ENCODE measurements around the gene PIEZO1. TPM values are rescaled to one million over a fixed set of nuclear protein-coding genes. Genes with fewer than 3 reads are reported as not detected.

Gene PIEZO1
- total RNA-seq, 1 experiment from 2014 or later: 71.1 TPM

GRCh38 chr16:88754109-88754911, 30.7 kb downstream of the PIEZO1 start:
- H3K23me2 ChIP-seq (ENCODE audit: insufficient read length, low read depth, low read length, poor library complexity, severe bottlenecking): no peaks in the 10 kb centered on the region
- Mint-ChIP-seq H3K27ac (no peak overlapping the region), H3K9me3 (no peaks in the 10 kb centered on the region; a peak in 1 of 5 replicates), H3K4me1 (peaks cover 23 to 43% of the 10 kb centered on the region in 2 experiments), H3K4me3 (no peak overlapping the region), H3K36me3 (ENCODE audit: insufficient read depth in 1 of 3, low read depth in 3 of 3) (no peaks in the 10 kb centered on the region), H3K27me3 (ENCODE audit: low read depth) (no peaks in the 10 kb centered on the region)
- no peaks in the 10 kb centered on the region for H3K79me1 ChIP-seq (ENCODE audit: insufficient read depth, low read depth, low read length, poor library complexity, severe bottlenecking)
- H2AFZ ChIP-seq (ENCODE audit: low read length): no peak overlapping the region
- no peak overlapping the region for H3K27ac ChIP-seq (ENCODE audit: insufficient read length, low read depth, low read length)
- no peak overlapping the region for H2BK15ac ChIP-seq (ENCODE audit: low read depth, low read length)
- no peak overlapping the region for H4K8ac ChIP-seq (replicated peaks; ENCODE audit: insufficient read length, low read depth, low read length)
- H3K79me2 ChIP-seq (ENCODE audit: insufficient read depth, low read length): no peaks in the 10 kb centered on the region
- H2BK5ac ChIP-seq (ENCODE audit: insufficient read length, low read length): no peak overlapping the region
- no peaks in the 10 kb centered on the region for H3K9me3 ChIP-seq (ENCODE audit: control insufficient read depth, low read depth, low read length)
- DNase-seq: no peak
- no peak overlapping the region for H3K23ac ChIP-seq (ENCODE audit: insufficient read length, low read depth, low read length)
- H3K4me1 ChIP-seq (ENCODE audit: insufficient read depth, low read length): no peaks in the 10 kb centered on the region
- H4K91ac ChIP-seq (ENCODE audit: insufficient read length, low read depth, low read length): no peak overlapping the region
- H3K4me2 ChIP-seq (ENCODE audit: insufficient read depth, insufficient read length, low read length): no peak overlapping the region
- no peak overlapping the region for H2BK20ac ChIP-seq (ENCODE audit: low read depth, low read length, poor library complexity, severe bottlenecking)
- H3K4ac ChIP-seq (ENCODE audit: low read depth, low read length): no peak overlapping the region
- H3K27me3 ChIP-seq (ENCODE audit: insufficient read depth, low read length): no peaks in the 10 kb centered on the region
- H2AK5ac ChIP-seq (ENCODE audit: insufficient read length, low read length): no peak overlapping the region
- H4K5ac ChIP-seq (ENCODE audit: insufficient read length, low read depth, low read length): no peak overlapping the region
- H3K18ac ChIP-seq (ENCODE audit: insufficient read length, low read depth, low read length): no peak overlapping the region
- no peak overlapping the region for H3T11ph ChIP-seq (ENCODE audit: low read length)
- H3K14ac ChIP-seq (ENCODE audit: insufficient read depth, low read length): no peak overlapping the region; the same call in 1 of the 2 replicates
- no peak for TF ChIP-seq CTCF (conservative IDR thresholded peaks at IDR 0.05)
- no peaks in the 10 kb centered on the region for H4K20me1 ChIP-seq (ENCODE audit: control insufficient read depth, insufficient read depth, insufficient read length)
- no peak overlapping the region for H2BK12ac ChIP-seq (ENCODE audit: insufficient read length, low read depth, low read length)
- WGBS (ENCODE audit: extremely low coverage, insufficient read length, low lambda C conversion rate): no CpG with 5 or more reads among the region's 28 CpGs
- H3K9ac ChIP-seq (ENCODE audit: extremely low read depth, insufficient read length, low read length): no peak overlapping the region
- H2BK120ac ChIP-seq (ENCODE audit: low read depth, low read length, poor library complexity, severe bottlenecking): no peak overlapping the region
- no peak overlapping the region for H3K56ac ChIP-seq (ENCODE audit: insufficient read length, low read depth, low read length)
